Islet of Langerhans (tissue), 1 donor: ENCODE measurements around the gene JAKMIP2.
A peak's percentile ranks its signal among the peaks of the same experiment; 100 is the strongest.
"Not testable (repeated sequence)": the region's sequence is repeated elsewhere in the genome, so short reads cannot be mapped to it uniquely, and the experiment has no call there.

ENCODE experiments used
- FAIRE-seq: peaks from one replicate; lab custom pipeline; 2011; peaks lifted over from hg19 to GRCh38; lab: Jason Lieb, UNC

JAKMIP2 gene

GRCh38 chr5:147645197-147645596, 137.3 kb downstream of the JAKMIP2 start:
- FAIRE-seq, result no peak

GRCh38 chr5:147644460-147644859, 138.1 kb downstream of the JAKMIP2 start:
- FAIRE-seq, result no peak

DNA sequence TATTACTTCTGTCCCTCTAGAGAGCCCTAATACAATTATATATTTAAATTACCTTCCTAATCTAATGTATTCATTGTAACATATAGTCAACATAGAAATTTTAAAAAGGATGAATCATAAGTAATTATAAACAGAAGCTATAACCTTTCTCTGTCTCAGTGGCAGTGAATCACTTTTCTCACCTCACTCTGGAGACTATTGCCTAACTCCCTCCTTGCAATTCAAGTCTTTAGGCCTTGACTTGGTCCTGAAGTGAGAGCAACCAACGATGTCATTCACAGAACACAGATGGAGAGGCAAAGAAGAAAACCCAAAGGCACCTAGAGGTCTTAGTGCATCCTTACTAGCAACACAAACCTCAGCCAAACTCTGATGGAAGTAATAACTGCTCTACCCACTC, 139.4 kb downstream of the JAKMIP2 start:
- FAIRE-seq, result no peak

DNA sequence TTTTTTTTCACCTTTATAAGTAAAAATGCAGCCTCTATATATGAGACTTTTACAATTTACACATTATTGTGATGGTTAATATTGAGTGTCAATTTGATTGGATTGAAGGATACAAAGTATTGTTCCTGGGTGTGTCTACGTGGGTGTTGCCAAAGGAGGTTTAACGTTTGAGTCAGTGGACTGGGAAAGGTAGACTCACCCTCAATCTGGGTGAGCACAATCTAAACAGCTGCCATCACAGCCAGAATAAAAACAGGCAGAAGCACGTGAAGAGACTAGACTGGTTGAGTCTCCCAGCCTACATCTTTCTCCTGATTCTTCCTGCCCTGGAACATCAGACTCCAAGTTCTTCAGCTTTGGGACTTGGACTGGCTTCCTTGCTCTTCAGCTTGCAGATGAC, 139.9 kb downstream of the JAKMIP2 start:
- FAIRE-seq, result peak; percentile 5

DNA sequence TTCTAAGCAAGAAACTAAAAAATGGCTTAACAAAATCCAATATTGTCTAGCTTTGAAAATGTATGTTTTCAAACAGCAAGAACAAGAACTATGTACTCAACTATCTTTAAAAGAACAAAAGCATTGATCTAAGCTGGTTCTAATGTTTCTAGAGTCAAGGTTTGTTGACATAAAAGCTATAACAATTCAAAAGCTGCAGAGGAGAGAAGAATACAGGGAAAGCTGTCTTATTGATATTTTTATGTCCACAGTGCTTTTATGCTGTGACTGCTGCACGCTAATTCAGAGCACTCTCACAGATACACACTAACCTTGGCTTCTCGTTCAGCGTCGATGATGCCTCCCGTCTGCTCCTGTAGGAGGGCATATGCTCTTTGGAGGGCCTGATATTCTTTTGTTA, 143.2 kb downstream of the JAKMIP2 start:
- peak; percentile 88 for FAIRE-seq

GRCh38 chr5:147636729-147636984, 145.9 kb downstream of the JAKMIP2 start:
- FAIRE-seq, result no peak

- FAIRE-seq, result no peak
Observed at GRCh38 chr5:147635882-147636728, 146.4 kb downstream of the JAKMIP2 start.

- not testable (repeated sequence) for FAIRE-seq
Observed at GRCh38 chr5:147635439-147635838, 147.1 kb downstream of the JAKMIP2 start.

- FAIRE-seq, result no peak
Observed at GRCh38 chr5:147633173-147633572, 149.4 kb downstream of the JAKMIP2 start.

DNA sequence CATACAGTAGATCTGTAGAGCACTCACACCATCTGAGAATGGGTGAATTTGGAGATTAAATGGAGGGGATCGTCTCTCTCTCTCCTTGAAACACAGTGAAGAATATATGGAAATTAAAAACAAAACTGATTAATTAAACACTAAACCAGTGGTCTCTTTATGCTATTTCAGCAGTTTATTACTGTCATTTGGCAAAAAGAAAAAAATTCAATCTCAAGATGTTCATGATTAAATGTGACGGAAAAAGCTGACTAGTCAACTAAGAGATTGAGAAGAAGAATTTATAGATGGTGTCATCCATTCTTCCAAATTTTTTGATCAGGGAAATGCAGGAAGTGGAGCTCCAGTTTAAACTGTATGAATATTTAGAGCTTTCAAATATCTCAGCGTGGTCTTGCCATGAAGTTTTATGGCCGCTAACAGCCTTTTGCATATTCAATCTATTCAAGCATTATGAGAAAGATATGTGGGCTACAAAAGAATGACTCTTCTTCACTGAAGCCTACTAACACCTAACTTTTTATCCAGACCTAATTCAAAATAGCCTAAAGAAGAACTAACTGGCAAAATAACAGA, 151.0 kb downstream of the JAKMIP2 start:
- FAIRE-seq, result no peak

GRCh38 chr5:147629196-147629595, 153.3 kb downstream of the JAKMIP2 start:
- FAIRE-seq, result no peak

DNA sequence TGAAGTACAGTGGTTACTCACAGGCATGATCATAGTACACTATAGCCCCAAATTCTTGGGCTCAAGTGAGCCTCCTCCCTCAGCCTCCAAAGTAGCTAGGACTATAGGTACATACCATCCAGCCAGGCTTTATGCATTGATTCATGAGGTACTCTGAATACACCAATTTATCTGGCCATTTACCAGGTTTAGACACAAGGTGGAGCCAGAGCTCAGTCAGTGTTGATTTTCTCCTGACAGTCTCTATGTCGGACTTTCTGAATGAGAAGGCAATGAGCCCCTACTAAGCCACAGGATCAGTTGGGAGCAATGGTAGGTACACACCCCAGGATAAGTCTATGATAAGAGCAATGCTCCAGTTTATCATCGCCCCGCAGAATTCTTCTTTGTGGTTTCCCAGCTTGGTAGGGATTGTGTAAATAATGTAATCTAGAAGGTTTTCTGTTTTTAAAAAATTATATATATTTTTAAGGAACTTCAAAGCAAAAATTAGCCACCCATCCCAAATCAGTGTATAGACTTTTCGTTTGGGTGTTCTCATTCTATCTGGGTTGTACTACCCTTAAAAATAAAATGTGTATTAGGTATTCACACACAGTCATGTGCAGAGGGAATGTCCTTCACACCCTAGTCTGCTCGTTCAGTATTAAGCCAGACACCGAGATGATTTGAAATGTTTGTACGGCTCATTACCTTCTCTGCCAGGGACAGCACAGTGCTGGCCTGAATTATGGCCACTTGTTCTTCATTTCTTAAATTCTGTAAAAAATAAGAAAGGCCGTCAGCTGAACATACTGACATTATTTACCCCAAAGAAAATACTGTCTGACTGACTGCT, 154.3 kb downstream of the JAKMIP2 start:
- FAIRE-seq, result peak; percentile 95

DNA sequence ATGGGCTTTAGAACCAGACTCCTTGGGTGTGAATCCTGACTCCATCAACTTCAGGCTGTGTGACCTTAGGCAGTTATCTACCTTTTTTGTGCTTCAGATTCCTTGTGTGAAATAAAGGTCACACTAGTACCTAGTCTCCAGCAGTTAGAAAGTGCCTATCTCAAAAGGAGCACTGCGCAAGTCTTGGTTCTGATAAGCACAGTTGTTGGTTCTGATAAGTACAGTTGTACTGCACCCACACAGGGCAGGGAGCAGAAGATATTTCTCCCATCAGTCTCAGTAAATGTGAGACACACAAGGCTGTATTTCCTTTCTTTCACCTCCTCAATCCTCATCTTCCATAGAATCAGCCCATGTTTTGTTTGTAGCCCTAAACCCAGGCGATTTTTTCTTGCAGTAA, 156.1 kb downstream of the JAKMIP2 start:
- FAIRE-seq, result no peak

- no peak for FAIRE-seq
Observed at GRCh38 chr5:147621016-147621415, 161.5 kb downstream of the JAKMIP2 start.

DNA sequence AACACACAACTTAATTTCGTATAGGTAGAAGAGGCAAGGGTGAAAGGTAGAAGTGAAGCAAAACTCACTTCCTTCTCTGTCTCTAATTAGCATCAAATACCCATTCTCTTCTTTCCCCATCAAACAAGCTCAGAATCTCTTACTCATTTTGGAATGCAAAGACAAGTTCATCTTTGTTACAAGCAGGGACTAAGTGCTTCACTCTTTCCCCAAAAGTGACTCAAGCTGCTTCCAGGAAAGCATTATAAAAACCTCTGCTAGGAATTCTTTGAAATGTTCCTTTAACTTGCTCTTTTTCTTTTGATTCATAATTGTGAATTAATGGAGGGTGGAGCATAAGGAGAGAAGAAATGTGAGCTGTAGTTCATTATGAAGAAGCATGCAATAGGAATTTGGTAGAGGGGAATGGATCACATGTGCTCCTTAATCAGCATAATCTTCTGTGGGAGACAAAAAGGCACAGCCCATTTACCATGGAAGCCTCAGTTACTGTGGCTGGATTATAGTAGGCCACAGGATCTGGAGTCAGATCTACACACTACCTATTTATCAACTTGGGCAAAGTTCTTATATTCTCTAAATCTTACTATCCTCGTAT, 163.1 kb downstream of the JAKMIP2 start:
- FAIRE-seq, result no peak

- FAIRE-seq, result peak; percentile 5
Observed at GRCh38 chr5:147617711-147618350, 164.7 kb downstream of the JAKMIP2 start.

- FAIRE-seq, result no peak
Observed at GRCh38 chr5:147617191-147617606, 165.3 kb downstream of the JAKMIP2 start.

DNA sequence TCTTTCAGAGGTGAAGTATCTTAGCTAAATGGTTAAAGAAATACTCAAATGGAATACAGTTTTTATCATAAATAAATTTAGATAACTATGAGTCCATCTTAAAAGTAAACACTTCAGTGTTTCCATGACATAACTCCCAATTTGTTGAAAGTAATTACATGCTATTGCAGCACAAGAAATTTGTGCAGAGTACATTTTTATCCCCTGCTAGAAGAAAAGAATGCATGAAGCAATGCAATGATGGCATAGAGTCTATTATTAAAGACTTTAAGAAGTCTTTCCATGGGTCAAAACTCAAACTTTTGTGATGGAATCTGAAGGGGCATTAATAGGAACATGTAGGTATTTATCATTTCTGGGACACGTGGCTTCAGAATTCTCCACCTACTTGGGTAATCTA, 166.1 kb downstream of the JAKMIP2 start:
- no peak for FAIRE-seq

- no peak for FAIRE-seq
Observed at GRCh38 chr5:147613359-147613758, 169.2 kb downstream of the JAKMIP2 start.

DNA sequence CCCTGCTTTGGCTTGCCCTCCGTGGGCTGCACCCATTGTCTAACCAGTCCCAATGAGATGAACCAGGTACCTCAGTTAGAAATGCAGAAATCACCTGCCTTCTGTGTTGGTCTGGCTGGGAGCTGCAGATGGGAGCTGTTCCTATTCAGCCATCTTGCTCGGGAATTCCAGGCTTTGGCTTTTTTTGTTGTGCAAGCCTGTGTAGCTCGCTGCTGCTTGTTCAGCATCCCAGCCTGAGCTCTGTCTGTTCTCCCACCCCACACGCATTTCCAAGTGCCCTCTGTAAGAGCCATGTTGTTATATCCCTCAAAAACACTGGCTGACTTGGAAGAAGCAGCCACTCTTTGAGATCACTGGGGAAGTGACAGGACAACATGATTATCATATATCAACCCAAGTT, 171.0 kb downstream of the JAKMIP2 start:
- no peak for FAIRE-seq

DNA sequence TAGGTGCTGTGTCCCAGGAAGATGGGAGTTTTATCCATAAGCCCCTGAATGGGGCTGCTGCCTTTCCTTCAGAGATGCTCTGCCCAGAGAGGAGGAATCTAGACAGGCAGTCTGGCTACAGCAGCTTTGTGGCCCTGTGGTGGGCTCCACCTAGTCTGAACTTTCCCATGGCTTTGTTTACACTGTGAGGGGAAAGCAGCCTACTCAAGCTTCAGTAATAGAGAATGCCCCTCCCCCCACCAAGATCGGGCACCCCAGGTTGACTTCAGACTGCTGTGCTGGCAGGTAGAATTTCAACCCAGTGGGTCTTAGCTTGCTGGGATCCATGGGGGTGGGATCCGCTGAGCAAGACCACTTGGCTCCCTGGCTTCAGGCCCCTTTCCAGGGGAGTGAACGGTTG, 171.7 kb downstream of the JAKMIP2 start:
- no peak for FAIRE-seq

GRCh38 chr5:147601652-147602051, 180.9 kb downstream of the JAKMIP2 start:
- FAIRE-seq, result no peak
